ENCODE measurements around the gene TSEN2.

Gene TSEN2

DNA sequence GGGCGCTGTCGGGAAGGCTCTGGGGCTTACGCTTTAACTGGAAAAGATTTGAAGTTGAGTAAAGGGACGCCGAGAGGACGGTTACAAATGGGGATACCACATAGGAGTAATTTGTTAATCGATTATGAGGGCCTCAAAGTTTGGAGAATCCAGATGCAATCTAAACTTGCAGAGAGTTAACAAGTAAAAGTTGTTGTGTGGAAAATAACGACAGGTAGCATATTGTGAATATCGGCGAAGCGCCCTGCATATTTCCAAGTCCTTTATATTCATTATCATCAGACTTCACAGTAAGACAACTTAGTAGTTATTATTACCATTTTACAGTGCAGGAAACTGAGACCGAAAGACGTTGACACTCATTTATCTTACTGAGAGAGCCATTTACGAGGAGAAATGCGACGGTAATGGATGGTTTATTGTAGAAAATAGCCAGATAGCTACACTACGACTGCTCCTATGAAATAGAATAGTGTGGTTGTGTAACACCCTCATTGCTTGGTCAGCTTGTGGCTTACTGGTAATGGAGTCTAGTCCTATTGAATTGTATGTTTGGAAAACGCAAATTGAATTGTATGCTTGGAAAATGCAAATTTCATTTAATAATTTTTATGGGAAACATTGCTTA lies 73.3 kb downstream of the TSEN2 start:
- DNase-seq: no peak

DNA sequence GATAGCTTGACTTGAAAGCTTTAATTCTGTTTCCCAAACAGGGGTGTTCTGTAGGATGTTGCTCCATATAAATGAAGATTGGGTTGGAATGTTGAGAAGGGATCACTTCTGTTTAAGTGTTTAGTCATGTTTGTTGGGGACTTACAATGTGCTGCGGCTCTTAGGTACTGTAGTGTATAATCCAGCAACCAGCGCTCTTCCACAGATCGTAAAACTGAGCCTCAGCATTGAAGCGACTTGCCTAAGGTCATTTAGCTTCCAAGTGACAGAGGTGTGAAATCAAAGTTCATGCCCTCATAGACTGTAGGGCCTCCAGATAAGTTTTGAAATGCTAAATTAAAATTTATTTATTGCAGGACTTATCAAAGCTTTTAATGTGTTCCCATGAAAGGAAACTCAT lies 74.4 kb downstream of the TSEN2 start:
- DNase-seq: no peak

DNA sequence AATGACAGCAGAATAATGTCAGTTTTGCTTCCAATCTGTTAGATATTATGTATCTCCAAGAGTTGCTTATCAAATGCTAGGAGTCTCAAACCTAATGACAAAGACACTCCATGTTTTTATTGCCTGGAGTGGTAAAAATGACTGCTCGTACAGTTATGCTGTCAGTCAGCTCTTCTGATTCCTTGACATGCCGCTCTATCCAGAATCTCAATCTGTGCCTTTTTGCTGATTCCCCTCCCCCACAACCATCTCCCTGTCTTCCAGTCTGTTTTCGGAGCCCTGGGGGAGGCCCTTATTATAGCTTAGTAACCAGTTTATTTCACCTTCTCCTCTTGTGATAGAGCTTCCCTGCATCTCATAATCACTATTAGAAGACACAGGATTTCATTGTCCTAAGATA lies 75.2 kb downstream of the TSEN2 start:
- no peak for DNase-seq

DNA sequence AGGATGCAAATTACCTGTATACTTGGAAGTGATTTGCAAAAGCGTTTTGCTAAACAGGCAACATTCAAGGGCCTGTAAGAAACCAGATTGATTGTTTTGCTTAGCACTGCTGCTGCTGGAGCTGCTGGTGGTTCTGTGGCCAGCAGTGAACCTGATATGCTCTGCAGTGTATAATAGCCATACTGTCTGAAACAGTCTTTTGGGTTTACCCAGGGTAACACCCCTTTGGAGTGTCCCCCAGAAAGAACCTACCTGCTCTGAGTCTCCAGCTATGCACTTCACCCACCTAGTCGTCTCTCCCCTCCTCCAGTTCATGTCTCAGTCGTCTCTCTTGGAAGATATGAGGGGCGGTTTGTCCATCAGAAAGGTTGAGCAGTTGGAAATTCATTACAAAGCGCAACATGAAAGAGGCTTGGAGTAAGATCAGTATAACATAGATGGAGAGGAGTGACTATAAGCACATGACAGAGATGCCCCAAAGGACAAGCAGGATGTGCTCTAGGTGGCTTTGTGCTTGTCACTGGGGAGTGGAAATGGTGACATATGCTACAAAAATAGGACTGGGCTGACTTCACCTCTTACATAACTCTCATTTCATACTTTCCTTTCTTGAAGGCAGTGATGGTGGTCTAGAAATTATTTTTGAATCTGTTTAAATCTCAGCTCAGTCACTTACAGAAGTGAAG lies 76.4 kb downstream of the TSEN2 start:
- no peak for DNase-seq

DNA sequence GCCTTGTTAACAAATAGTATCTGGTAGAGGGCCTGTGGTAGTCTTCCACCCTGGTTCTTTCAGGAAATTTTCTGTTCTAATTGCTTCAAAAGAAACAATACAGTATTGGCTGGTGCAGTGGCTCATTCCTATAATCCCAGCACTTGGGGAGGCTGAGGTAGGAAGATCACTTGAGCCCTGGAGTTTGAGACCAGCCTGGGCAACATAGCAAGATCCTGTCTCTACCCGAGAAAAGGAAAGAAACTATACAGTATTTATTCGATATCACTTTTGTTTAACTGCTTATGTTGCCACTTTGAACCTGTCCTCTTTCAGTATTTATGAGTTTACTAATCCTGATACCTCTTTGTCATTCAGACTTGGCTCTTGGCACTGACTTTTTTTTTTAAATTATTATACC lies 77.1 kb downstream of the TSEN2 start:
- no peak for DNase-seq

DNA sequence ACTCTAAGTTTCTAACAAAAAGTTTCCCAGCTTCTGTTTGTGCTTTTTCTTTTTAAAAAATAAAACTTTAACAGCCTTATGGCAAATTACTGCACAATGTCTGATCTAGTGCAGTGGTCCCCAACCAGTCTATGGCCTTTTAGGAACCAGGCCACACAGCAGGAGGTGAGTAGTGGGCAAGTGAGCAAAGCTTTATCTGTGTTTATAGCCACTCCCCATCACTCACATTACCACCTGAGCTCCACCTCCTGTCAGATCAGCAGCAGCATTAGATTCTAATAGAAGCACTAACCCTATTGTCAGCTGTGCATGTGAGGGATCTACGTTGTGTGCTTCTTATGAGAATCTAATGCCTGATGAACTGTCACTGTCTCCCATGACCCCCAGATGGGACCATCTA lies 78.2 kb downstream of the TSEN2 start:
- no peak for DNase-seq

DNA sequence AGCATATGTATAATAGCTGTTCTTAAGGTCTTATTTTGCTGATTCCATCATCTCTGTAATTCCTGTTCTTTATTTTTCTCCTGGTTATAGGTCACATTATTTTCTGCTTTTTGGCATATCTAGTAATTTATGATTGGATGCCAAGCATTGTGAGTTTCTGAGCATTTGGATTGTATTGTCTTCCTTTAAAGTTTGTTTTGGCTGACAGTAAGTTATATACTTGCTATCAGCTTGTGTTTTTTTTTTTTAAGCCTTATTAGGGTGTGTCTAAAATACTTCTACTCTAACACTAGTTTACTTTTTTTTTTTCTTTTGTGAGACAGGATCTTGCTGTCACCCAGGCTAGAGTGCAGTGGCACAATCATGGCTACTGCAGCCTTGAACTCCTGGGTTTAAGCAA lies 82.7 kb downstream of the TSEN2 start:
- no peak for DNase-seq

DNA sequence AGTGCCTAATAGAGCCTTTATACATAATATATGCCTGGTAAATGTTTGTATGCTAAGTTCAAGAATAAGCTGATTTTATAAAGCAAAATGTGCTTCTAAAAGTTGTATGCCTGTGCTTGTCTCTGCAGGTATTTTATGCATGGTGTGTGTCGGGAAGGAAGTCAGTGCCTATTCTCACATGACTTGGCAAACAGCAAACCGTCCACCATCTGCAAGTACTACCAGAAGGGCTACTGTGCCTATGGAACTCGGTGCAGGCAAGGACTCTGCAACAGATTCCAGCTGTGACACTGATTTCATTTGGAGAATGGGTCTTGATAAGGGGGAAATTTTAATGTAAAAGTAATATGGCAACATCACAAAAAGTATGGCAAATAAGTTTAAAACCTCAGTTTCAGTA lies 84.5 kb downstream of the TSEN2 start:
- DNase-seq: no peak

DNA sequence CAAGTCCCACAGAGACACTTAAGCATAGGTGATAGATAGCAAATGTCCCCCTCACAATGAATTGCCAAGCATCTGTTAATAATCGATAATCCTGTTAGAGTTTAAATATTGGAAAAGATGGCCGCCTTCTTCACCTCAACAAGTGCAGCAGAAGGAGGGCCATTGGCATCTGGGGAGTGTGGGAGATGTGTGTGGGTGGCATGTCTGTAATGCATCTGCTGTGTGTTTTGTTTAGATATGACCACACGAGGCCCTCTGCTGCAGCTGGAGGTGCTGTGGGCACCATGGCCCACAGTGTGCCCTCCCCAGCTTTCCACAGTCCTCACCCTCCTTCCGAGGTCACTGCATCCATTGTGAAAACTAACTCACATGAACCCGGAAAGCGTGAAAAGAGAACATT lies 85.6 kb downstream of the TSEN2 start:
- no peak for DNase-seq

DNA sequence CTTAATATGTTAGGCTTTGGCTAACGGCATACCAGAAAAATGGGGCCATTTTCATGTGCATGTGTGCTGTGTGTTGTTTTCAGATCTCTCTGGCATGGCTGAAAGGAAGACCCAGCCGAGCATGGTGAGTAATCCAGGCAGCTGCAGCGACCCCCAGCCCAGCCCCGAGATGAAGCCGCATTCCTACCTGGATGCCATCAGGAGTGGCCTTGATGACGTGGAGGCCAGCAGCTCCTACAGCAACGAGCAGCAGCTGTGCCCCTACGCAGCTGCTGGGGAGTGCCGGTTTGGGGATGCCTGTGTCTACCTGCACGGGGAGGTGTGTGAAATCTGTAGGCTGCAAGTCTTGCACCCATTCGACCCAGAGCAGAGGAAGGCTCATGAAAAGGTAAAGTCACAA lies 87.7 kb downstream of the TSEN2 start:
- DNase-seq: no peak

DNA sequence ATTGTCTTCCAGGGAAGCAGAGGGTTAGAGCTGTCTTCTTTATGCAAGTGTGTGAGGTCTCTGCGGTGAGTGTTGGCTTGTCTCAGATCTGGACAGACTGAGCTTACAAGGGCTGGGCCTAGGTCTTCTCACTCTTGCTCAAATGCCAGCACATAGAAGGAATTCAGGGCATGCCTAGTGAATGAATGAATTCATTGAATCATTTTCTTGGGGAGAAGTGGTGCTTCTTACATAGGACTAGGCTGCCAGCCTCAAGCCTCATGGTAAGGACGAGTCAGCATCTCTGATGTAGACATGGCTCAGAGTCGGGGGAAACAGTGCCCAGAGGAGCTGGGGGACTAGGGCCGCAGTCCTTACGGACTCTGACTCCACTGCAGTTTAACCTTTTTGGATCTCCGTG lies 89.9 kb downstream of the TSEN2 start:
- no peak for DNase-seq

DNA sequence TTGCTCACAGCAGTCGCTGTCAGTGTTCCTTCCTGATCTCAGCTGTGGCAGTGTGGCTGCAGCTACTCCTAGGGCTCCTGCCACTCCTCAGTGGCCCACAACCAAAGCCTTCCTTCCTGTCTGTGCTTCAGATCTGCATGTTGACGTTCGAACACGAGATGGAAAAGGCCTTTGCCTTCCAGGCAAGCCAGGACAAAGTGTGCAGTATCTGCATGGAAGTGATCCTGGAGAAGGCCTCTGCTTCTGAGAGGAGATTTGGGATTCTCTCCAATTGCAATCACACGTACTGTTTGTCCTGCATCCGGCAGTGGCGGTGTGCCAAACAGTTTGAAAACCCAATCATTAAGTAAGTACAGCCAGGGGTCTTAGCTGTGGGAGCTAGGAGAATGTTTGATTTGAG lies 90.4 kb downstream of the TSEN2 start:
- DNase-seq: no peak

DNA sequence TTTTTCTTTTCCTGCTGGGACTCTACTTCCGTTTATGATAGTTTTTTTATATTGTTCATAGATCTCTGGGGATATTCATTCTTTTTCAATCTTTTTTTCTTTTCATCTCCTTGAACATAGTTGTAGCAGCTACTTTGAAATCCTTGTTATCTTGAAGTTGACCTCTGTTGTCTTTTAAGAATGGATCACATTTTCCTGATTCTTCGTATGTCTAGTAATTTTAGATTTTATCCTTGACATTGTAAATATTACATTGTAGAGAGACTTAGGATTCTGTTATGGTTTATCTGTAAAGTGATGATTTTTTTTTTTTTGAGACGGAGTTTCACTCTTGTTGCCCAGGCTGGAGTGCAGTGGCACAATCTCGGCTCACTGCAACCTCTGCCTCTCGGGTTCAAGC lies 93.1 kb downstream of the TSEN2 start:
- DNase-seq: no peak

DNA sequence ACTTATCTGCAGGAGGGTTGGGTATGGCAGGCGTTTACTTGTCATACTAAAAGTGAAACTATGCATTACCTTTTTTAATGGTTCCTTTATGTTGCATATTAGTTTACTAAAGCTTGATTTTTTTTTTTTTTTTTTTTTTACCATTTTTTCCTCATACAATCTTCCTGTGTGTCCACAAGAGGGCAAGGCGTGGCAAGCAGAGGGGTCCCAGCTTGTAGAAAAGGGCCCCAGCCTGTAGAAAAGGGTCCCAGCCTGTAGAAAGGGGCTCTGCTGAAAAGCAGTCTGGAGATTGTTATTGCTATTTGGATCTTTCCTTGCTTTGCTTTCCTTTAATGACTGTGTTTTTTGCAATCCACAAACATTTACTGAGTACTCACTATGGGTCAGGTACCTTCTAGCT lies 94.5 kb downstream of the TSEN2 start:
- no peak for DNase-seq

DNA sequence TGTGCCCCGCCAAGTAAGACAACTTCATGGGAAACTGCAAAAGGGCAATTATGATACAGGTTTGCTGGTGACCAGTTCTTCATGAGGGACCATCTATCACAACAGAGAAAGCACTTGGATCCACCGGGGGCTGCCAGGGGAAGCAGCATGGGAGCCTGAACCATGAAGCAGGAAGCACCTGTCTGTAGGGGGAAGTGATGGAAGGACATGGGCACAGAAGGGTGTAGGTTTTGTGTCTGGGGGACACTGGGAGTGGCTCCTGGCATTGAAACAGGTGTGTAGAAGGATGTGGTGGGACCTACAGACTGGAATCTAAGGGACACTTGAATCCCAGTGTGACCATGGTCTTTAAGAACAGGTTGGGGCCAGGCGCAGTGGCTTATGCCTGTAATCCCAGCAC lies 95.2 kb downstream of the TSEN2 start:
- DNase-seq: no peak

DNA sequence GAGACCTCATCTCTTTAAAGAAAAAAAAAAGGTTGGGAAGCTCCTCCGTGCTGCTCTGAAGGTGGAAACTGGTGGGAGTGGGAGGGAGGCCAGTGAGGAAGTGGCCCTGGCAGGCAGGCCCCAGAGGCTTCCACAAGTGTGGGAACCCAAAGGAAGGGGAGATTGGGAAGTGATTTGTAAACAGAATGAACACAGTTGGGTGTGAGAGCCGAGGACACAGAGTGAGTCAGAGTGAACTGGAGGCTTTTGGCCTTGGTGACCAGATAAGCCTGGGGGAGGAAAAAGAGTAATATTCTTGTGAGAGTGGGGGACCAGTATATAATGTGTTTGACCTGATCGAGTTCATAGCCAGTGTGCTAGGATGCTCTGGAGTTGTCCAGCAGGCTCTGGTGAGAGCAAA lies 95.6 kb downstream of the TSEN2 start:
- no peak for DNase-seq

DNA sequence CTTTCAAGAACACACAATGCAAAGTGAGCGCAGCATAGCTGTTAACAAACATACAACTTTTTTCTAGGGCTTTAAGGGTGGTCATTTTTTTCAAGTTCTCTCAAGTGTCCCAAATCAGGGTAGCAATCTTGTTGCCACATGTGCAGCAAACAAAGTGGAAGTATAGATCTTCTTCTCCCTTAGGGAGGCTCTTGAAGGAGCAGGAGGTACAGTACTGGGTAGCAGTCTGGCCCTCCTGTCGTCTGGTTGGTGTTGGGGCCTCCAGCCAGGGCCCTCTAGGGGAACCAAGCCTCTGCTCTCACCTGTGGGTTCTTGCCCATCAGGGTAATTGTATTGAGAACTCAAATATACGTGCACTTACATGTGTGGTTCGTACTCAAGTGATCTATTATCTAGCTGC lies 98.5 kb downstream of the TSEN2 start:
- no peak for DNase-seq
